GM12878 (cell line): ENCODE results near the gene MCFD2. TPM values are rescaled to one million over a fixed set of nuclear protein-coding genes. Genes with fewer than 3 reads are reported as not detected.

Experiments
- ATAC-seq: fragments of 200-7000 bp; cut with Tn5 transposase; 3 replicates; pipeline ENCODE4 v1.9.1; 2020; ENCODE audit warnings: mild to moderate bottlenecking, moderate library complexity
- BruUV-seq: library from RNA; stranded (reverse); fragments of 400-500 nt; replicated peaks from 2 replicates; lab custom pipeline; 2021; lab: Mats Ljungman, UMichigan
- CTCF ChIA-PET: fragments of 300-600 bp; sonication (Branson Sonifier 250); formaldehyde crosslinking; extraction: SDS; loops from one replicate; lab custom pipeline; 2021; ENCODE audit warnings: inconsistent platforms; lab: Yijun Ruan, JAX
- POLR2A ChIA-PET: fragments of 350-600 bp; formaldehyde crosslinking; extraction: SDS; loops from one replicate; lab custom pipeline; 2021; ENCODE audit warnings: inconsistent platforms; lab: Charles Lee
- RAD21 ChIA-PET: fragments of 300-600 bp; sonication (Branson Sonifier 250); formaldehyde crosslinking; loops from one replicate; lab custom pipeline; 2023; ENCODE audit warnings: antibody characterized with exemption; ENCODE audit not compliant: unreplicated experiment; lab: Charles Lee
- SMC1A ChIA-PET: fragments of 300-600 bp; sonication (Branson Sonifier 250); formaldehyde crosslinking; loops from one replicate; lab custom pipeline; 2023; ENCODE audit not compliant: unreplicated experiment, uncharacterized antibody; lab: Charles Lee
- DNase-seq: peaks from one replicate; pipeline ENCODE4 v3.0.0-alpha.2; 2011; ENCODE audit warnings: low read depth, low spot score
- FAIRE-seq: peaks from 3 replicates; lab custom pipeline; 2011; peaks lifted over from hg19 to GRCh38; lab: Jason Lieb, UNC
- H2AFZ ChIP-seq: 2 replicates; pipeline ENCODE4 v1.6.0; 2011; ENCODE audit warnings: low read depth, low read length, control low read depth; ENCODE audit not compliant: control insufficient read depth
- H3K27ac ChIP-seq: 2 replicates; pipeline ENCODE4 v1.5.1; 2011; ENCODE audit warnings: control low read depth; ENCODE audit not compliant: control insufficient read depth, insufficient read depth
- H3K27me3 ChIP-seq, 2 experiments: replicated peaks in 1 of 2; 2 replicates each; pipeline versions ENCODE4 v1.6.0 to v1.6.1; 2011; ENCODE audit warnings: low read length in 1 of 2; ENCODE audit not compliant: control insufficient read depth in 2 of 2, insufficient read depth in 2 of 2
- H3K36me3 ChIP-seq, 2 experiments: 2 replicates each; pipeline ENCODE4 v1.5.1; 2011; ENCODE audit warnings: low read length in 1 of 2; ENCODE audit not compliant: control insufficient read depth in 2 of 2, insufficient read depth in 2 of 2
- H3K4me1 ChIP-seq: 2 replicates; pipeline ENCODE4 v1.6.1; 2011; ENCODE audit warnings: mild to moderate bottlenecking, low read length, moderate library complexity, mixed read lengths; ENCODE audit not compliant: control insufficient read depth, insufficient read depth
- H3K4me2 ChIP-seq: 2 replicates; pipeline ENCODE4 v1.6.0; 2011; ENCODE audit warnings: control low read depth; ENCODE audit not compliant: control insufficient read depth, insufficient read depth
- H3K4me3 ChIP-seq: fragments of 200-600 bp; sonication (generic); 2 replicates; pipeline ENCODE4 v1.5.1; 2016
- H3K79me2 ChIP-seq: 2 replicates; pipeline ENCODE4 v1.6.0; 2011; ENCODE audit warnings: low read length; ENCODE audit not compliant: control insufficient read depth, insufficient read depth
- H3K9ac ChIP-seq: 2 replicates; pipeline ENCODE4 v1.8.0; 2011; ENCODE audit warnings: low read length, control low read depth, mixed read lengths; ENCODE audit not compliant: control insufficient read depth, insufficient read depth
- H3K9me3 ChIP-seq: replicated peaks from 3 replicates; pipeline ENCODE4 v1.5.1; 2011; ENCODE audit warnings: mild to moderate bottlenecking, low read length; ENCODE audit not compliant: control insufficient read depth, insufficient read depth
- H4K20me1 ChIP-seq: 2 replicates; pipeline ENCODE4 v1.6.0; 2011; ENCODE audit not compliant: control insufficient read depth, insufficient read depth
- BMI1 ChIP-seq: fragments of 450-650 bp; IDR thresholded peaks from 2 replicates; pipeline ENCODE4 v1.6.1; 2016; ENCODE audit warnings: mild to moderate bottlenecking, moderate library complexity, borderline replicate concordance
- EP300 ChIP-seq, 2 experiments: fragments of 150-350 bp in 1 of 2; IDR thresholded peaks; 2 replicates each; pipeline ENCODE4 v1.6.1; 2011 to 2012; ENCODE audit warnings: low read depth in 2 of 2, low read length in 2 of 2, borderline replicate concordance in 1 of 2, improper control_type of control experiment in 1 of 2, inconsistent platforms in 1 of 2; ENCODE audit not compliant: control insufficient read depth in 1 of 2
- HCFC1 ChIP-seq: fragments of 150-350 bp; IDR thresholded peaks from 2 replicates; pipeline ENCODE4 v1.6.1; 2014; ENCODE audit warnings: low read length
- NR2C1 ChIP-seq: fragments of 450-650 bp; IDR thresholded peaks from 2 replicates; pipeline ENCODE4 v1.6.1; 2017; ENCODE audit warnings: antibody characterized with exemption, mild to moderate bottlenecking, moderate library complexity
- PAX8 ChIP-seq: fragments of 450-650 bp; IDR thresholded peaks from 2 replicates; pipeline ENCODE4 v1.6.1; 2017; ENCODE audit warnings: mild to moderate bottlenecking, moderate library complexity
- RELA ChIP-seq: fragments of 450-650 bp; IDR thresholded peaks from 2 replicates; pipeline ENCODE4 v1.8.0; 2014; ENCODE audit warnings: borderline replicate concordance; ENCODE audit not compliant: partially characterized antibody
- ZNF622 ChIP-seq: fragments of 450-650 bp; IDR thresholded peaks from 2 replicates; pipeline ENCODE4 v1.6.1; 2017; ENCODE audit warnings: mild to moderate bottlenecking, inconsistent platforms
- WGBS: methylation state at CpG from one replicate; pipeline ENCODE4 v1.1.6; 2016; ENCODE audit warnings: low lambda C conversion rate; ENCODE audit not compliant: insufficient replicate concordance, insufficient coverage; ENCODE audit errors: missing lambda C conversion rate; 5-methylcytosine and 5-hydroxymethylcytosine counted together
- in situ Hi-C: fragments of 300-500 bp; cut with MboI; formaldehyde crosslinking; loops from 9 replicates; pipeline ENCODE4 v1.14.3; 2018; ENCODE audit warnings: mixed read lengths
- intact Hi-C: fragments of 100-400 bp; cut with micrococcal nuclease; formaldehyde crosslinking; loops from one replicate; pipeline ENCODE4 v1.14.2; 2022; ENCODE audit not compliant: unreplicated experiment
- polyA plus RNA-seq, 11 experiments: library from polyadenylated mRNA; depleted of rRNA in 4 of 11; unstranded in 6 of 11; stranded (reverse) in 5 of 11; fragments of >200 nt; fragmentation: Nextera tagmentation in 4 of 11; fragmentation: Illumina TruSeq in 1 of 11; extraction: Ambion mirVana in 4 of 11; extraction: Trizol in 1 of 11; gene quantifications; 1 replicate in 1 of 11; 2 replicates in 10 of 11; pipeline versions ENCODE4 v1.2.1 to v1.2.3, GENCODE V29; 2011 to 2016; ENCODE audit warnings: inconsistent platforms in 2 of 11, missing spikeins in 2 of 11, low read depth in 1 of 11
- total RNA-seq, 4 experiments: library from RNA; depleted of rRNA in 3 of 4; stranded (reverse); fragments of >200 nt in 3 of 4; fragmentation: Illumina TruSeq in 1 of 4; extraction: Trizol in 1 of 4; gene quantifications; 2 replicates each; pipeline versions ENCODE4 v1.2.1 to v1.2.3, GENCODE V29; 2013 to 2021

MCFD2 gene
- total and polyA plus RNA-seq, 10 of the 15 experiments (the other 5 are each of a cell fraction or from before 2014, with no cell fraction given) = 35.0 to 57.3 (median 40.3) TPM

GRCh38 chr2:46888421-46888952 lies 27.1 kb downstream of the MCFD2 start:
- Histone ChIP-seq H3K9ac (no peak overlapping the region), H3K4me2 (no peak overlapping the region)

GRCh38 chr2:46887028-46887885 lies 28.3 kb downstream of the MCFD2 start:
- no peak for TF ChIP-seq PAX8
- TF ChIP-seq, all 136 proteins: peak for 0
- H3K27me3 ChIP-seq = no peaks in the 10 kb centered on the region; a peak in 1 of 4 replicates
- BruUV-seq = no TSS peak
- DNase-seq (no peak), FAIRE-seq (no peak), ATAC-seq (no peak)
- 72% methylated on average over 2 of the region's 2 CpGs for WGBS
- no peak overlapping the region for H3K4me3 ChIP-seq
- in situ Hi-C loops (loop anchor here (5.0 kb wide), 2 partner anchors 235 to 420 kb away; no protein-coding TSS in a partner anchor), intact Hi-C loops (loop anchor here (5.0 kb wide), 1 partner anchor 110 kb away; no protein-coding TSS in a partner anchor)
- H4K20me1 ChIP-seq = no peaks in the 10 kb centered on the region
- no peak overlapping the region for H3K4me2 ChIP-seq
- no peak overlapping the region for H3K27ac ChIP-seq
- H2AFZ ChIP-seq = no peak overlapping the region
- no peaks in the 10 kb centered on the region for H3K79me2 ChIP-seq
- no peaks in the 10 kb centered on the region for H3K4me1 ChIP-seq
- ChIA-PET POLR2A (no interaction called here), CTCF (interaction anchor here (0.5 to 1.6 kb wide), 14 partner anchors 10 to 501 kb away, joined by 3 to 5 read pairs (median 4); no protein-coding TSS in a partner anchor), SMC1A (interaction anchor here (0.7 to 2.1 kb wide), 7 partner anchors 9 to 284 kb away, joined by 3 to 6 read pairs (median 3); no protein-coding TSS in a partner anchor), RAD21 (interaction anchor here (1.7 kb wide), 1 partner anchor 425 kb away, joined by 4 read pairs; no protein-coding TSS in a partner anchor)
- H3K36me3 ChIP-seq = no peaks in the 10 kb centered on the region
- H3K9me3 ChIP-seq = no peaks in the 10 kb centered on the region
- H3K9ac ChIP-seq = no peak overlapping the region

More at GRCh38 chr2:46888421-46888952, 27.1 kb downstream of the MCFD2 start:
- FAIRE-seq = no peak
- ChIA-PET SMC1A (interaction anchor here (0.6 to 1.1 kb wide), 4 partner anchors 233 to 434 kb away, joined by 3 read pairs; no protein-coding TSS in a partner anchor), POLR2A (no interaction called here), RAD21 (interaction anchor here (1.7 kb wide), 1 partner anchor 426 kb away, joined by 4 read pairs; no protein-coding TSS in a partner anchor), CTCF (interaction anchor here (0.6 to 3.7 kb wide), 11 partner anchors 8 to 435 kb away, joined by 3 to 14 read pairs (median 3); no protein-coding TSS in a partner anchor)
- BruUV-seq = no TSS peak
- no peaks in the 10 kb centered on the region for H3K79me2 ChIP-seq
- 60% methylated on average over 11 of the region's 11 CpGs for WGBS
- H3K27ac ChIP-seq = no peak overlapping the region
- in situ Hi-C loops (loop anchor here (5.0 kb wide), 2 partner anchors 236 to 421 kb away; no protein-coding TSS in a partner anchor), intact Hi-C loops (loop anchor here (2.0 to 5.0 kb wide), 2 partner anchors 111 to 238 kb away; no protein-coding TSS in a partner anchor)
- H4K20me1 ChIP-seq = no peaks in the 10 kb centered on the region
- no peak for ATAC-seq
- no peak for DNase-seq
- no peak overlapping the region for H3K4me3 ChIP-seq
- no peaks in the 10 kb centered on the region; a peak in 1 of 4 replicates for H3K27me3 ChIP-seq
- H3K36me3 ChIP-seq = no peaks in the 10 kb centered on the region
- no peaks in the 10 kb centered on the region for H3K9me3 ChIP-seq
- no peak overlapping the region for H2AFZ ChIP-seq
- TF ChIP-seq ZNF622 (no peak), BMI1 (no peak), EP300 (IDR thresholded peaks at IDR 0.05; ENCODE audit: borderline replicate concordance in 1 of 2, control insufficient read depth in 1 of 2, low read depth in 2 of 2, low read length in 2 of 2) (no peak), HCFC1 (no peak), RELA (no peak), NR2C1 (no peak)
- H3K4me1 ChIP-seq = no peaks in the 10 kb centered on the region
